H1 (cell line): ENCODE data around the gene MAPKAP1.

Experiments
- CTCF ChIP-seq, 3 experiments: IDR thresholded peaks; 1 replicate in 2 of 3; 2 replicates in 1 of 3; pipeline versions ENCODE4 v1.5.1 to v1.6.1; 2011; ENCODE audit warnings: low read length in 3 of 3, mild to moderate bottlenecking in 3 of 3, inconsistent platforms in 2 of 3, low read depth in 1 of 3, moderate library complexity in 1 of 3; ENCODE audit not compliant: insufficient read depth in 1 of 3; ENCODE audit errors: control extremely low read depth in 1 of 3
- TAF1 ChIP-seq: IDR thresholded peaks from 2 replicates; pipeline ENCODE4 v1.6.1; 2011; ENCODE audit warnings: mild to moderate bottlenecking, low read depth, low read length

- TF ChIP-seq CTCF (IDR thresholded peaks at IDR 0.05; ENCODE audit: control extremely low read depth in 1 of 3, insufficient read depth in 1 of 3, low read depth in 1 of 3, low read length in 3 of 3) (no peak), TAF1 (no peak)
Observed at GRCh38 chr9:125551781-125552180, 155.2 kb downstream of the MAPKAP1 start.
